Upper lobe of right lung (tissue), 1 donor: ENCODE data around the gene CDK5R1. TPM values are rescaled to one million over a fixed set of nuclear protein-coding genes. Genes with fewer than 3 reads are reported as not detected.

ENCODE experiments used
- ATAC-seq: fragments of 200-7000 bp; cut with Tn5 transposase; one replicate; pipeline ENCODE4 v1.9.1; 2020; ENCODE audit warnings: mild to moderate bottlenecking, moderate library complexity
- DNase-seq: peaks from one replicate; pipeline ENCODE4 v3.0.0-alpha.2; 2020
- H3K27ac ChIP-seq: fragments of 200-600 bp; one replicate; pipeline ENCODE4 v1.8.0; 2022
- H3K27me3 ChIP-seq: fragments of 200-600 bp; one replicate; pipeline ENCODE4 v1.8.0; 2022; ENCODE audit warnings: mild to moderate bottlenecking
- H3K36me3 ChIP-seq: fragments of 200-600 bp; one replicate; pipeline ENCODE4 v1.8.0; 2022
- H3K4me1 ChIP-seq: fragments of 200-600 bp; one replicate; pipeline ENCODE4 v1.8.0; 2022
- H3K4me3 ChIP-seq: fragments of 200-600 bp; one replicate; pipeline ENCODE4 v1.8.0; 2022; ENCODE audit warnings: mild to moderate bottlenecking
- H3K9me3 ChIP-seq: fragments of 200-600 bp; one replicate; pipeline ENCODE4 v1.8.0; 2022
- intact Hi-C: fragments of 100-400 bp; cut with DNase I; formaldehyde crosslinking; loops from one replicate; pipeline ENCODE4 v1.11.0; 2022
- total RNA-seq: library from RNA; stranded (reverse); fragmentation: NEBNext Ultra II Directional; extraction: Animal tissue kit (Norgen Biotek cat#: 25700); gene quantifications from one replicate; pipeline ENCODE4 v1.2.1, GENCODE V29; 2021
- TF ChIP-seq, protein P1 (sequence below): fragments of 200-600 bp; IDR thresholded peaks from one replicate; pipeline ENCODE4 v1.8.0; 2022; ENCODE audit warnings: antibody characterized with exemption
- donor health status: DM: no; HTN: yes; CAD: no; lungs with severe emphysema.

The CDK5R1 gene
- total RNA-seq, 1 donor from 2014 or later, result 1.6 TPM

GRCh38 chr17:32504166-32504990 is 17.6 kb downstream of the CDK5R1 start:
- no peaks in the 10 kb centered on the region for H3K27me3 ChIP-seq
- DNase-seq (peak; percentile 72), ATAC-seq (peak; percentile 59)
- H3K4me1 ChIP-seq, result peaks cover 21% of the 10 kb centered on the region
- no peaks in the 10 kb centered on the region for H3K36me3 ChIP-seq
- no peaks in the 10 kb centered on the region for H3K9me3 ChIP-seq
- H3K4me3 ChIP-seq, result no peak overlapping the region
- intact Hi-C loops, result no loop called here
- TF ChIP-seq, protein P1, sequence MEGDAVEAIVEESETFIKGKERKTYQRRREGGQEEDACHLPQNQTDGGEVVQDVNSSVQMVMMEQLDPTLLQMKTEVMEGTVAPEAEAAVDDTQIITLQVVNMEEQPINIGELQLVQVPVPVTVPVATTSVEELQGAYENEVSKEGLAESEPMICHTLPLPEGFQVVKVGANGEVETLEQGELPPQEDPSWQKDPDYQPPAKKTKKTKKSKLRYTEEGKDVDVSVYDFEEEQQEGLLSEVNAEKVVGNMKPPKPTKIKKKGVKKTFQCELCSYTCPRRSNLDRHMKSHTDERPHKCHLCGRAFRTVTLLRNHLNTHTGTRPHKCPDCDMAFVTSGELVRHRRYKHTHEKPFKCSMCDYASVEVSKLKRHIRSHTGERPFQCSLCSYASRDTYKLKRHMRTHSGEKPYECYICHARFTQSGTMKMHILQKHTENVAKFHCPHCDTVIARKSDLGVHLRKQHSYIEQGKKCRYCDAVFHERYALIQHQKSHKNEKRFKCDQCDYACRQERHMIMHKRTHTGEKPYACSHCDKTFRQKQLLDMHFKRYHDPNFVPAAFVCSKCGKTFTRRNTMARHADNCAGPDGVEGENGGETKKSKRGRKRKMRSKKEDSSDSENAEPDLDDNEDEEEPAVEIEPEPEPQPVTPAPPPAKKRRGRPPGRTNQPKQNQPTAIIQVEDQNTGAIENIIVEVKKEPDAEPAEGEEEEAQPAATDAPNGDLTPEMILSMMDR, result no peak
- peak overlapping the region; percentile 71 for H3K27ac ChIP-seq

DNA sequence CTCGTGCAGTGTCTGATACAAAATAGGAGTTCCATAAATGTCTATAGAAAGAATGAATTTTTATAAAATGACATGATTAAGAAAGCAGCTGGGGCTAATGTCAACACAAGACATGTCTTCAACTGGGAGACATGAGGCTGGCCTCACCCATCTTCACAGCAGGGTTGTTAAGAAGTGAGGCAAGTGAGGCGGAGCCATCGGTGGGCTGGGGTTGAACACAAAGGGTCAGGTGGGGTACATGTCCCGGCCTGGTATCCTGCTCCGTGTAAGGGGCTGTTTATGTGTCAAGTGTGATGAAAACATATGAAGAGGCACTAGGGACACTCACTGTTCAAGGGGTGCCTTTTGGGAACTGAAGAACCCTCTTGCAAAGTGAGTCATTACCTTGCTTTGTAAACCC is 22.1 kb downstream of the CDK5R1 start:
- TF ChIP-seq, protein P1, result no peak

GRCh38 chr17:32510466-32510865 is 23.7 kb downstream of the CDK5R1 start:
- Histone ChIP-seq H3K36me3 (no peaks in the 10 kb centered on the region), H3K27me3 (no peaks in the 10 kb centered on the region), H3K4me1 (no peaks in the 10 kb centered on the region), H3K9me3 (no peaks in the 10 kb centered on the region), H3K4me3 (no peak overlapping the region), H3K27ac (no peak overlapping the region)
- intact Hi-C loops, result no loop called here
- DNase-seq, result no peak
- ATAC-seq, result no peak
- TF ChIP-seq, protein P1, result no peak

More for the DNA sequence above, 22.1 kb downstream of the CDK5R1 start:
- no peaks in the 10 kb centered on the region for H3K9me3 ChIP-seq
- H3K4me3 ChIP-seq, result no peak overlapping the region
- H3K4me1 ChIP-seq, result peaks cover 10% of the 10 kb centered on the region
- no peaks in the 10 kb centered on the region for H3K36me3 ChIP-seq
- DNase-seq (no peak), ATAC-seq (no peak)
- no peaks in the 10 kb centered on the region for H3K27me3 ChIP-seq
- no peak overlapping the region for H3K27ac ChIP-seq
- intact Hi-C loops, result no loop called here

DNA sequence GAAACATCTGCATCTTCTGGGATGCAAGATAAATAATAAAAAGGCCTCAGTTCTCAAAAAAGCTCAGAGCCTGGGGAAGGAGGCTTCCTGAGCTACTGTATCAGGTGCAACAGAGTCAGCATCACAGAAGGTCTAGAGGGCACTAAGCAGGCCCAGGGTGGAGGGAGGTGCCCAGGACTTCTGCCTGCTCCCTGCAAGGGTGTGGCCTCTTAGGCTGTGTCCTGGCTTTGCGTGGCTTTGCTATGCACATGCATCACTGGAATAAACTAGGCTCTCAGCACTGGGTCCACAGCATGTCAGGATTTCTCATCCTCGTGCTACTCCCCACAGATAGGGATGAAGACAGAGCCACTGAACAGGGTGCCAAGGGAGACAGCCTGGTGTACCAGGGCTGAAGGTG is 25.5 kb downstream of the CDK5R1 start:
- Histone ChIP-seq H3K27ac (no peak overlapping the region), H3K9me3 (no peaks in the 10 kb centered on the region), H3K4me1 (no peaks in the 10 kb centered on the region), H3K36me3 (no peaks in the 10 kb centered on the region), H3K4me3 (no peak overlapping the region), H3K27me3 (no peaks in the 10 kb centered on the region)
- DNase-seq (no peak), ATAC-seq (peak; percentile 22)
- TF ChIP-seq, protein P1, result no peak
- intact Hi-C loops, result no loop called here

DNA sequence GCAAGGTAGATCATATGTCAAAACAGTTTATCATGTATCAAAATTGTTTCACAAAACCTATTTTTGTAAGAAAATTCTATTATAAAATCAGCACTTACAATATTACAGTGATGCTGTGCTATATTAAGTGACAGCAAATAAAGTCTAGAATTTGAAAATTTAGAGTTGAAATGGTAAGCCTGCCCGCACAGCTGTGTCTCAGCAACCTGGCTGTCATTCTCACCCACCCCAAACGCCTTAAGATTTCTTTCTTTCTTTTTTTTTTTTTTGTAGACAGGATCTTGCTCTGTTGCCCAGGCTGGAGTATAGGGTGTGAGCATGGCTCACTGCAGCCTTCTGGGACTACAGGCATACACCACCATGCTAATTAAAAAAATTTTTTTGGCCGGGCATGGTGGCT is 26.8 kb downstream of the CDK5R1 start:
- no peaks in the 10 kb centered on the region for H3K9me3 ChIP-seq
- no peak for ATAC-seq
- DNase-seq, result no peak
- TF ChIP-seq, protein P1, result no peak
- no peak overlapping the region for H3K27ac ChIP-seq
- no peaks in the 10 kb centered on the region for H3K27me3 ChIP-seq
- no peak overlapping the region for H3K4me3 ChIP-seq
- H3K36me3 ChIP-seq, result no peaks in the 10 kb centered on the region
- H3K4me1 ChIP-seq, result no peaks in the 10 kb centered on the region
- intact Hi-C loops, result no loop called here
